HG02759 (cell line): ENCODE results near the gene FGD3.
"Not testable (repeated sequence)": the region's sequence is repeated elsewhere in the genome, so short reads cannot be mapped to it uniquely, and the experiment has no call there.

Source experiments
- ATAC-seq: cut with Tn5 transposase; IDR thresholded peaks from one replicate; pipeline ENCODE4 v1.9.1; 2021; ENCODE audit warnings: mild to moderate bottlenecking, moderate library complexity; ENCODE audit not compliant: unreplicated experiment

The FGD3 gene

GRCh38 chr9:93005876-93006275 lies 58.6 kb downstream of the FGD3 start:
- no peak for ATAC-seq

GRCh38 chr9:93007529-93008058 lies 60.3 kb downstream of the FGD3 start:
- no peak for ATAC-seq

GRCh38 chr9:93008457-93008856 lies 61.1 kb downstream of the FGD3 start:
- ATAC-seq: no peak

GRCh38 chr9:93009337-93010015 lies 62.2 kb downstream of the FGD3 start:
- no peak for ATAC-seq

DNA sequence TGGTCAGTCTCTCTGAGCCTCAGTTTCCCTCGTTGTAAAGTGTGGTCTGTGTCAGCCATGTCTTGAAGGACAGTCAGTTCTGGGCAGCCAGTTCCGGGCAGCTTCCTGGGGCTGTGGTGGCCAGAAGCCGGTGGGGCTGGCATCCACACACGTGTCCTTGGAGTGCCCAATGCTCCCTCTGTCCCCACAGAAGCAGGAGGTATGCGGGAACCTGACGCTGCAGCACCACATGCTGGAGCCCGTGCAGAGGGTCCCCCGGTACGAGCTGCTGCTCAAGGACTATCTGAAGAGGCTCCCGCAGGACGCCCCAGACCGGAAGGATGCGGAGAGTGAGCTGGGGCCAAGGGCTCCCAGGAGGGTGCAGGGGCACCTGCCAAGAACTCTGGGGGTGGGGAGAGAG lies 62.7 kb downstream of the FGD3 start:
- ATAC-seq: no peak

GRCh38 chr9:93010704-93011103 lies 63.4 kb downstream of the FGD3 start:
- no peak for ATAC-seq

GRCh38 chr9:93011114-93011513 lies 63.8 kb downstream of the FGD3 start:
- no peak for ATAC-seq

DNA sequence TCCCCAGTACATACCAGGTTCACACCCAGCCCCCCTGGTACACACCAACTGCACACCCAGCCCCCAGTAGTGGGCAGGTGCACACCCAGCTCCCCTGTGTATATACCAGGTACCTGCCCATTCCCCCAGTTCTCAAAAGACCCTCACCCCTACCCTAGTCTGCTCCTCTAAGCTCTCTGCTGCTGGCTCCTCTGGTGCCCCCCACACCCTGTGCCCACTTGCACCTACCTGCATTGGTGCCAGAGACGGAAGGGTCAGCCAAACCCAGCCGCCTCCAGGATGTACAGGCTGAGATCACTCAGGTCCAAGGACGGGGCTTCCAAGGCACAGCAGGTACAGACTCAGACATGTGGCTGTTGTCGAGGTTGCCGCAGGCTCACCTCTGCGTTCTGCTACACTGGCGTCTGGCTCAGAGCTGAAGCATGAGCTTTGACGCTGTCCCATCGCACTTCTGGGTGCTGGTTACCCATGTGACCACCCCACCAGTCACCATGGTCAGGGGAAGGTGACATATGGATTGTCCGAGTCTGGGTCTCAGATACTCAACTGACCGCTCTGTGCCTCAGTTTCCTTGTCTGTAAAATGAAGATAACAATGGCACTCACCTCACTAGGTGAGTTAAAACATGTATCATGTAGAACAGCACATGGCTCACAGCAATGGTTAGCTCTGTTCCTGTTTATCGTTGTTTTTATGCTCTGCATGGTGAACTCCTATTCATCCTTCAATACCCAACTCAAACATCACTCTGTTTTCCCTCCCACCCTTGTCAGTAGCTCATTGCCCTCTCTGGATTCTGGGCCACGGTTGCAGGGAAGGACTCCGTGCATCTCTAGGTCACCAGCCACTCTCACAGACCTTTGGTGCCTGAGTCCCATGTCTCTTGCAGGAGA lies 65.9 kb downstream of the FGD3 start:
- no peak for ATAC-seq

- ATAC-seq: no peak
These were observed 66.7 kb downstream of the FGD3 start for GRCh38 chr9:93013856-93014582.

GRCh38 chr9:93015190-93015589 lies 67.9 kb downstream of the FGD3 start:
- not testable (repeated sequence) for ATAC-seq

GRCh38 chr9:93017621-93018020 lies 70.3 kb downstream of the FGD3 start:
- no peak for ATAC-seq

DNA sequence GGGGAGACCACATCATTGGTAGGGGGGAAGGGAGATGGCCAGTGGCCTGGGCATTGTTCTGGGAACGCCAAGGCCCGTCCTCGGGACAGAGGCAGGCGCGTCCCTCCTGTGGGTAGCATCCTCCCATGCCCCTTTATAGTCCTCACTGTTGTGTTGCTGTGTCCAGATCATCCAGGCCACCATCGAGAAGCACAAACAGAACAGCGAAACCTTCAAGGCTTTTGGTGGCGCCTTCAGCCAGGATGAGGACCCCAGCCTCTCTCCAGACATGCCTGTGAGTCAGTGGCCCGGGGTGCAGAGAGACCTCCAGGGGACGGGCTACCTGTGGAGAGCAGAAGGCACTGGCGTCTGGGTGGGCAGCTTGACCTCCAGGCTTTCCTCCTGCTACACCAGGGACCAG lies 72.8 kb downstream of the FGD3 start:
- no peak for ATAC-seq

DNA sequence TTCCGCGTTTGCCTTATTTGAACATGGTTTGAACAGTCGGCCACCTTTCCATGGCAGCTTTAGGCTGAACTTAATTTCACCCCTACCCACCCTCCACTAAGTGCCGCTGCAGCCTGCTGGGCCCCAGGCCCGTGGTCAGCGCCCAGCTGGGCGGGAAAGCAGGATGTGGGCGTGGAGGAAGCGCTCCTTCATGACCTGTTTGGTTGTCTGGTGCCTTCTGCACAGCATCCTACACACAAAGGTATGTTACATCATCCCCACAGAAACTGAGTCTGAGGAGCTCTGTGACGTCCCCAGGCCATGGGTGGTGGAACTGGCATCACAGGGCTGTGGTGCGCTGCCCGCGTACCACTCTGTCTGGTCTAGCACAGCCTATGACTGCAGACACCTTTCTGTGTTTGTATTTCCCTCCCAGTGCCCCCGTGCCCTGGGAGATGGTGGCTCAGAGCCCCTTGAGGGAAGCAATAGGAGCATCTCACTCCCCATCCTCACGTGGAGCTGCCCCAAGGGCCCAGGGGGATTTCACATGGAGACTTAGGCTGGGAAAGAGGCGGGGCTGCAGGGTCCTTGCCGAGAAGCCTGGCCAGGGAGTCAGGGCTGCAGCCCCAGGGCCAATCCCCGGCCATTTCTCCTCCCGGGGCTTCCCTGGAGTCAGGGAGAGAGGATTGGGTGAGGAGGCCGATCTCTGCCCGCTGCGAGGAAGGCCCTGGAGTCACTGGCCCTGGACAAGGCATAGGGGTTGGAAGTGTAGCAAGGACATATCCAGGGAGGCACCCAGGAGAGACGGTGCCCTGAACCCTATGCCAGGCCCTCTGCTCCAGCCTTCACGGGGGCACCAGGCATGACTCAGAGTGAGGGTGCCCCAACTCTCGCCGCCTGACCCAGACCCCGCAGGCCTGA lies 73.7 kb downstream of the FGD3 start:
- no peak for ATAC-seq

DNA sequence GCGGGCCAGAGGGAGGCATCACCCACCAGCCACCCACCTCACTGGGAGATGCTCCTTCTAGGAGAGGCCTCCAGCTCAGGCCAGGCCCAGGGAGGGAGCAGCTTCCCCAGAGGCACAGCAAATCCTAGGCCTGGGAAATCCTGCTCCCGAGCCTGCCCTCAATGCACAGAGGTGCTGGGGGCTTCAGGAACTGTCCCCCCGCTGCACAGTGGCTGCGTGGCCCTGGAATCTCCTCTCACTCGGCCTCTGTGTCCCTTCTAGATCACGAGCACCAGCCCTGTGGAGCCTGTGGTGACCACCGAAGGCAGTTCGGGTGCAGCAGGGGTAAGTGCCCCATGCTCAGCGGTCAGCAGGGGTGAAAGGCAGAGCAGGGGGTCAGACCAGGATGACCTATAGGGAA lies 74.7 kb downstream of the FGD3 start:
- no peak for ATAC-seq

DNA sequence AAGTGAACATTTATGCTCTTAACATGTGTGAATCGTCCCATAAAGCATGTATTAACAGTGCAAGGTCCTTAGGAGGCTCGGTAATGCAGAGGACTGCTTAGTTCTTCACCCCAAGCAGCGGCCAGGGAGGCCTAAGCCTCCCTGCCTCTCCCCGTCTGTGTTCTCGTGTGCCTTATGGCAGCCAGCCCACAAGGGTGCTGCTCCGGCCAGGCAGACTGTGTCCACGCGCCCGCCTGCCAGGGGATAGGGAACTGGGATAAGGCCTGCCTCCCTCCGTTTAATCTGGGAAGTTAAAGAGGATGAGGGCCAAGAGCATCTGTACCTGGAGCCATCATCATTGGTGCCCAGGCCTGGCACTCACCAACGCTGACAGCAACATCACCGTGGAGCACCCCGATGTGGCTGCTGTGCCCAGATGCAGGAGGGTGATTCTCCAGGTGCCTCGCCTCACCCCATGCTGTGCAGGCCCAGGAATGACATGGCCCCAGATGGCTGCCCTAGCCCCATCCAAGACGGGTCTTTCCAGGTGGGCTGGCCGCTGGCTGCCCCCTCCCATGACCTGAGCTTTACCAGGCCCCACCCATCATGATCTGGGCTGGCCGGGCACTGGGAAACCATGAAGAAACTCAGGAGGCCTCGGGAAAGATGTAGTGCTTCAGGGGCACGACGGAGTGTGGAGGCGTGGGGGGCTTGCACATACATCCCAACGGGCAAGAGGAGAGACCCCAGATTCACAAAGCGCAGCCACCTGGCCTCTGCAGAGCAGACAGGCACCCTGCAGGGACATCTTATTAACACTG lies 75.6 kb downstream of the FGD3 start:
- ATAC-seq: no peak

DNA sequence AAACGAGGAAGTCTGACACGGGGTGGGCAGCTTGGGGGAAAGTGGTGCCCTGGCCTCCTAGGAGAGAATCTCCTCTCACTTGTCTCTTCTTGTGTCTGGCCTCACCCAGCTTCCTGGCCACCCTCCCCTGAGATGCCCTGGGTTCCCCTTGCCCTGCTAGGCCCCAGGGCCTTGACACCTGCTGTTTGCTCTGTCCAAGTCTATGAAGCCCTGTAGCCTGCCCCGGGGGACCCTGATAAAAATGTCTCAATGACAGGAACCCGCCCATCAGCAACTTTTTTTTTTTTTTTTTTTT lies 76.1 kb downstream of the FGD3 start:
- no peak for ATAC-seq

DNA sequence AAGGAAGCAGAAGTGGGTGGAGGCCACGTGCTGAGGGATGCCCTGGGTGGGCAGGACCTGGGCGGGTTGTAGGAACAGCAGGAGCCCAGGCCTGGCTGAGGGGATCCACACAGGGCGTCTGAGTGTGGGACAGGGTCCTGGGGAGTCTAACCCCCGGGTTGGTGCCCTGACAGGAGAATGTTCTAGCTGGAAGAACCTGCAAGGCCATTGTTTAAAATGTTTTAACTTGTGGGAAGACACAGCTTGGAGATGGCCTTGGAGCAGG lies 77.3 kb downstream of the FGD3 start:
- ATAC-seq: no peak

GRCh38 chr9:93024986-93025630 lies 77.8 kb downstream of the FGD3 start:
- ATAC-seq: no peak

GRCh38 chr9:93025736-93026135 lies 78.4 kb downstream of the FGD3 start:
- no peak for ATAC-seq

DNA sequence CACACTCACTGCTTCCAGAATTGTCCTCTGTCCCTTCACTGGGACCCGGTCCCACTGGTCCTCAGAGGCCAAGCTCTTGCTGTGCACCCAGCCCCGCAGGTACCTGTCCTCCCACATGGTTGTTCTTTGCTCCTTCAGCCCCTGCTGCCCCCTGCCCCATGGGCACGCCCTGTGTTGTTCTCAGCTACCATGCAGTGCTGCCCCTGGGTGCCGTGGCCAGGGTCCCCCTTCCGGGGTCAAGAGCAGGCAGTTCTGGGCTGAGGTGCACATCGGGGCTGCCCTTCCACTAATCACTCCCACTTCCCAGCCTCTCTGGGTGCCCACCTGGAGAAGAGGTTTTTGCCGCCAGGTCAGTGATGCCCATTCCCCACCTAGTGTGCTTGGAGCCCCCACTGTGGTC lies 79.3 kb downstream of the FGD3 start:
- ATAC-seq: no peak
